Panc1 (cell line): ENCODE measurements around the gene MIS18A. TPM values are rescaled to one million over a fixed set of nuclear protein-coding genes. Genes with fewer than 3 reads are reported as not detected.

Source experiments
- ATAC-seq: fragments of 200-7000 bp; cut with Tn5 transposase; 2 replicates; pipeline ENCODE4 v1.9.1; 2020; ENCODE audit warnings: mild to moderate bottlenecking, moderate library complexity
- BruUV-seq: library from RNA; stranded (reverse); fragments of 400-500 nt; replicated peaks from 2 replicates; lab custom pipeline; 2021; lab: Mats Ljungman, UMichigan
- CTCF ChIA-PET: fragments of 300-600 bp; sonication (Branson Sonifier 250); formaldehyde crosslinking; loops from one replicate; lab custom pipeline; 2022; ENCODE audit warnings: antibody characterized with exemption; lab: Charles Lee
- POLR2A ChIA-PET: fragments of 300-600 bp; sonication (Branson Sonifier 250); formaldehyde crosslinking; loops from one replicate; lab custom pipeline; 2022; ENCODE audit warnings: antibody characterized with exemption; lab: Charles Lee
- DNase-seq: peaks from one replicate; pipeline ENCODE4 v3.0.0-alpha.2; 2010; ENCODE audit warnings: low read depth, low spot score
- H3K27ac ChIP-seq: 2 replicates; pipeline ENCODE4 v1.5.1; 2011; ENCODE audit warnings: mild to moderate bottlenecking, low read length, inconsistent platforms
- H3K27me3 ChIP-seq: fragments of 200-500 bp; sonication (Bioruptor generic); 2 replicates; pipeline ENCODE4 v1.6.0; 2014; ENCODE audit warnings: low read length, inconsistent platforms; ENCODE audit not compliant: control insufficient read depth, insufficient read depth
- H3K36me3 ChIP-seq: fragments of 200-500 bp; sonication (Bioruptor generic); 2 replicates; pipeline ENCODE4 v1.5.1; 2014; ENCODE audit warnings: inconsistent platforms, mild to moderate bottlenecking, low read length, moderate library complexity; ENCODE audit not compliant: control insufficient read depth, insufficient read depth
- H3K4me1 ChIP-seq: 2 replicates; pipeline ENCODE4 v1.5.1; 2011; ENCODE audit warnings: inconsistent platforms, mild to moderate bottlenecking, low read length, moderate library complexity; ENCODE audit not compliant: control insufficient read depth, insufficient read depth
- H3K4me3 ChIP-seq, 2 experiments: 2 replicates each; pipeline ENCODE4 v1.5.1; 2011 to 2012; ENCODE audit warnings: low read depth in 2 of 2, low read length in 2 of 2, mild to moderate bottlenecking in 2 of 2, inconsistent platforms in 1 of 2, moderate library complexity in 1 of 2
- H3K9me3 ChIP-seq: fragments of 200-500 bp; sonication (Bioruptor generic); 2 replicates; pipeline ENCODE4 v1.5.1; 2014; ENCODE audit warnings: low read depth, mild to moderate bottlenecking, inconsistent platforms, low read length, moderate library complexity; ENCODE audit not compliant: control insufficient read depth, insufficient read depth
- CTCF ChIP-seq: fragments of 450-650 bp; IDR thresholded peaks from 2 replicates; pipeline ENCODE4 v1.5.1; 2017; ENCODE audit warnings: mild to moderate bottlenecking
- POLR2AphosphoS5 ChIP-seq: IDR thresholded peaks from 2 replicates; pipeline ENCODE4 v1.6.1; 2012; ENCODE audit warnings: mild to moderate bottlenecking, low read depth, low read length, moderate library complexity
- REST ChIP-seq, 2 experiments: IDR thresholded peaks; 2 replicates each; pipeline ENCODE4 v1.6.1; 2011 to 2012; ENCODE audit warnings: low read depth in 2 of 2, control low read depth in 1 of 2, low read length in 1 of 2, mild to moderate bottlenecking in 1 of 2, moderate library complexity in 1 of 2; ENCODE audit not compliant: insufficient read depth in 1 of 2
- SIN3A ChIP-seq: IDR thresholded peaks from 2 replicates; pipeline ENCODE4 v1.6.1; 2012; ENCODE audit warnings: low read depth, mild to moderate bottlenecking, low read length, moderate library complexity, borderline replicate concordance; ENCODE audit not compliant: insufficient read depth
- TCF7L2 ChIP-seq: IDR thresholded peaks from 2 replicates; pipeline ENCODE4 v1.6.1; 2011; ENCODE audit warnings: mild to moderate bottlenecking, low read depth, low read length, inconsistent platforms
- in situ Hi-C: cut with HindIII; loops from 2 replicates; pipeline ENCODE4 v1.10.0; 2016; ENCODE audit warnings: low sequenced_read_pairs, low pct_unique_long_range_greater_than_20kb
- intact Hi-C: fragments of 100-400 bp; cut with micrococcal nuclease; formaldehyde crosslinking; loops from one replicate; pipeline ENCODE4 v1.10.0; 2022; ENCODE audit not compliant: unreplicated experiment
- total RNA-seq: library from RNA; stranded (reverse); gene quantifications from one replicate; pipeline ENCODE4 v1.2.1, GENCODE V29; 2021; ENCODE audit not compliant: unreplicated experiment

MIS18A gene
- total RNA-seq, 1 experiment from 2014 or later, result 16.3 TPM

- no peak for TF ChIP-seq TCF7L2
- TF ChIP-seq REST (IDR thresholded peaks at IDR 0.05; ENCODE audit: insufficient read depth in 1 of 2, low read depth in 2 of 2, low read length in 1 of 2), result no peak
- TF ChIP-seq CTCF, result no peak
- TF ChIP-seq POLR2AphosphoS5, result no peak
- no peak for TF ChIP-seq SIN3A
- no TSS peak for BruUV-seq
- Histone ChIP-seq H3K4me1 (no peaks in the 10 kb centered on the region), H3K4me3 (no peak overlapping the region), H3K27ac (no peak overlapping the region), H3K36me3 (no peaks in the 10 kb centered on the region; the same call in 1 of the 2 replicates), H3K9me3 (no peaks in the 10 kb centered on the region), H3K27me3 (no peaks in the 10 kb centered on the region)
- intact Hi-C loops (no loop called here), in situ Hi-C loops (no loop called here)
- ATAC-seq, result no peak
- CTCF ChIA-PET, result no interaction called here
- no peak for DNase-seq
- POLR2A ChIA-PET, result no interaction called here
These were observed 22.7 kb upstream of the MIS18A start for GRCh38 chr21:32301596-32301995.

- no peaks in the 10 kb centered on the region for H3K4me1 ChIP-seq
- H3K36me3 ChIP-seq, result no peaks in the 10 kb centered on the region; the same call in 1 of the 2 replicates
- TF ChIP-seq SIN3A (no peak), TCF7L2 (no peak), POLR2AphosphoS5 (no peak), CTCF (no peak), REST (IDR thresholded peaks at IDR 0.05; ENCODE audit: insufficient read depth in 1 of 2, low read depth in 2 of 2, low read length in 1 of 2) (no peak)
- in situ Hi-C loops, result no loop called here
- no peak overlapping the region for H3K4me3 ChIP-seq
- intact Hi-C loops, result no loop called here
- no peaks in the 10 kb centered on the region for H3K9me3 ChIP-seq
- no peak for ATAC-seq
- DNase-seq, result no peak
- POLR2A ChIA-PET, result no interaction called here
- BruUV-seq, result no TSS peak
- H3K27me3 ChIP-seq, result no peaks in the 10 kb centered on the region
- CTCF ChIA-PET, result no interaction called here
- H3K27ac ChIP-seq, result no peak overlapping the region
These were observed 21.4 kb upstream of the MIS18A start for GRCh38 chr21:32300117-32300681.
